Mesothelial cell of epicardium (in vitro differentiated cells): ENCODE results near the gene CEP95. TPM values are rescaled to one million over a fixed set of nuclear protein-coding genes. Genes with fewer than 3 reads are reported as not detected.
"Not testable (repeated sequence)": the region's sequence is repeated elsewhere in the genome, so short reads cannot be mapped to it uniquely, and the experiment has no call there.

Experiments used
- DNase-seq, 2 experiments: peaks; one replicate each; pipeline ENCODE4 v3.0.0; 2021; ENCODE audit warnings: low spot score in 2 of 2; ENCODE audit not compliant: unreplicated experiment in 2 of 2
- H3K27ac Mint-ChIP-seq: 2 replicates; pipeline ENCODE4 v1.8.0; 2021; ENCODE audit warnings: mixed read lengths
- H3K27me3 Mint-ChIP-seq: 2 replicates; pipeline ENCODE4 v1.8.0; 2021; ENCODE audit warnings: low read depth, mixed read lengths
- H3K36me3 Mint-ChIP-seq: 2 replicates; pipeline ENCODE4 v1.8.0; 2021; ENCODE audit warnings: mixed read lengths
- H3K4me1 Mint-ChIP-seq: 2 replicates; pipeline ENCODE4 v1.8.0; 2021; ENCODE audit warnings: mixed read lengths
- H3K4me3 Mint-ChIP-seq: 2 replicates; pipeline ENCODE4 v1.8.0; 2021; ENCODE audit warnings: mild to moderate bottlenecking, moderate library complexity, mixed read lengths
- H3K9me3 Mint-ChIP-seq: 2 replicates; pipeline ENCODE4 v1.8.0; 2021; ENCODE audit warnings: mixed read lengths
- total RNA-seq: library from RNA; stranded (reverse); gene quantifications from 3 replicates; pipeline ENCODE4 v1.2.1, GENCODE V29; 2021
- TF ChIP-seq, protein P1 (sequence below): fragments of 200-600 bp; sonication (generic); IDR thresholded peaks from one replicate; pipeline ENCODE4 v1.5.0; 2021; ENCODE audit warnings: antibody characterized with exemption; ENCODE audit not compliant: unreplicated experiment

The CEP95 gene
- total RNA-seq, 1 donor from 2014 or later = 132 TPM

DNA sequence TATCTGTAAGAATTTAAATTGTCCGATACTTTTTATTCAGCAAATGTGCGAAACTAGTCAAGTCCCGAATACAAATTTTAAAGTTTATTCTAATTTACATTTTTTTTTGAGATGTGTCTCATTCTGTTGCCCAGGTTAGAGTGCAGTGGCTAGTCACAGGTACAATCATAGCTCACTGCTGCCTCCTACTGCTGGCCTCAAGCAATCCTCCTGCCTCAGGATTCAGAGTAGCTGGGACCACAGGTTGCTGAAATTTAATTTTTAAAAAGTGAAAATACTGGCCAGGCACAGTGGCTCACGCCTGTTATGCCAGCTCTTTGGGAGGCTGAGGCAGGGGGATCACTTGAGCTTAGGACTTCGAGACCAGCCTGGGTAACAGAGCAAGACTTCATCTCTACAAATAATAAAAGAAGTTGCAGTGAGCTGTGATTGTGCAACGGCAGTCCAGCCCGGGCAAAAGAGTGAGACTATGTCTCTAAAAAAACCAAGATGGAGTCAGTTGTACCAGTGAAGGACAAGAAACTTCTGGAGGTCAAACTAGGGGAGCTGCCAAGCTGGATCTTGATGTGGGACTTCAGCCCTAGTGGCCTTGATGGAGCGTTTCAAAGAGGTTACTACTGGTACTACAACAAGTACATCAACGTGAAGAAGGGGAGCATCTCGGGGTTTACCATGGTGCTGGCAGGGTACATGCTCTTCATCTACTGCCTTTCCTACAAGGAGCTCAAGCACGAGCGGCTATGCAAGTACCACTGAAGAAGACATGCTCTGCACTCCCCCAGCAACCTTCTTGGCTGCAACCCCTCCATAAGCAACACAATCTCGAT, 15.5 kb upstream of the CEP95 start:
- TF ChIP-seq, protein P1, sequence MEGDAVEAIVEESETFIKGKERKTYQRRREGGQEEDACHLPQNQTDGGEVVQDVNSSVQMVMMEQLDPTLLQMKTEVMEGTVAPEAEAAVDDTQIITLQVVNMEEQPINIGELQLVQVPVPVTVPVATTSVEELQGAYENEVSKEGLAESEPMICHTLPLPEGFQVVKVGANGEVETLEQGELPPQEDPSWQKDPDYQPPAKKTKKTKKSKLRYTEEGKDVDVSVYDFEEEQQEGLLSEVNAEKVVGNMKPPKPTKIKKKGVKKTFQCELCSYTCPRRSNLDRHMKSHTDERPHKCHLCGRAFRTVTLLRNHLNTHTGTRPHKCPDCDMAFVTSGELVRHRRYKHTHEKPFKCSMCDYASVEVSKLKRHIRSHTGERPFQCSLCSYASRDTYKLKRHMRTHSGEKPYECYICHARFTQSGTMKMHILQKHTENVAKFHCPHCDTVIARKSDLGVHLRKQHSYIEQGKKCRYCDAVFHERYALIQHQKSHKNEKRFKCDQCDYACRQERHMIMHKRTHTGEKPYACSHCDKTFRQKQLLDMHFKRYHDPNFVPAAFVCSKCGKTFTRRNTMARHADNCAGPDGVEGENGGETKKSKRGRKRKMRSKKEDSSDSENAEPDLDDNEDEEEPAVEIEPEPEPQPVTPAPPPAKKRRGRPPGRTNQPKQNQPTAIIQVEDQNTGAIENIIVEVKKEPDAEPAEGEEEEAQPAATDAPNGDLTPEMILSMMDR = peak; percentile 14
- Mint-ChIP-seq H3K9me3 (no peaks in the 10 kb centered on the region), H3K4me3 (no peak overlapping the region), H3K4me1 (peaks cover 22% of the 10 kb centered on the region), H3K27me3 (no peaks in the 10 kb centered on the region), H3K27ac (no peak overlapping the region), H3K36me3 (peaks cover 34% of the 10 kb centered on the region)
- no peak for DNase-seq

DNA sequence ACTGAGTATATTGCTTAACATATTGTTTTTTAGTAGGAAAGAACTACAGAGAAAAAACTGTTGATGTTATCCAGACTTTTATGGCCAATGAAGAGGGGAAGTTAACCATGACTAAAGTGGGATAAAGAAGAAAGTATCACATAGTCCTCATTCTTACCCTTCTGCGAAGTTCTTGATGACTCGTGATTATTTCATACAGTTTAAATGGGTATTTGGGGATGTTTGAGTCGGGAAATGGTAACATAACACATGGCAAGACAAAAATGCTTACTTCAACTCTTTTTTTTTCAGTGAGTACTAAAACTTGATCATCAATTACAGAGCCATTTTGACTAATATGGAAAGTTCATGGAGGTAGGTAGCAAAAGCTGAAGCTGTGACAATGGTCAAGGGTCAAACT, 14.8 kb upstream of the CEP95 start:
- Mint-ChIP-seq H3K4me1 (peaks cover 26% of the 10 kb centered on the region), H3K4me3 (no peak overlapping the region), H3K9me3 (no peaks in the 10 kb centered on the region), H3K27ac (no peak overlapping the region), H3K27me3 (no peaks in the 10 kb centered on the region), H3K36me3 (peaks cover 34% of the 10 kb centered on the region)
- TF ChIP-seq, protein P1 = no peak
- DNase-seq = no peak

DNA sequence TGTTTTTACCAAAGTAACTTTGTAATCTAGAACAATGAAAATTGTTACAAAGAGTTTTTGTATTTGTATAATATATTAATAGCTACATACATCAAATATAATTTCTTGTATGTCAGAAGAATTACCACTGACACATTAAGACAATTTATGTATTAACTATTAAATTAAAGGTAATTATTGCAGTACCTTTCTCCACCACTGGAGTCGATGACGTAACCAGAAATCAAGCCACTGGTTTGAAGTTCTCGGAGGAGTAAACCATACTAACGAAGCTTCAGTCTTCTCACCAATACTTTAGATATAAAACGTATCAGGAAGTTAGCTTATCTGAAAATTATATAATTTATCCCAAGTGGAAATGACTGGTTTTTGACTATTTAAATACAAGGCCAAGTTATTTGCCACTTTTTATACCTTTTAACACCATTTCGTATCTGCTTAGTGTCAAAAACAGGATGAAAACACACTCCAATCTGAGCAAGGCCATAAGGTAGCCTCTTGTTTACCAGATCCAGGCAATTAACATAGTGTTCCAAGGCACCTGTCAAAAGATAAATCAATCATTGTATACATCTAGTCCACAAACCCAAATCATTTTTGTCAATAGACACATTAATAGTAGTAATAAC, 14.2 kb upstream of the CEP95 start:
- H3K9me3 Mint-ChIP-seq = no peaks in the 10 kb centered on the region
- peaks cover 34% of the 10 kb centered on the region for H3K36me3 Mint-ChIP-seq
- no peaks in the 10 kb centered on the region for H3K27me3 Mint-ChIP-seq
- H3K4me3 Mint-ChIP-seq = no peak overlapping the region
- no peak overlapping the region for H3K27ac Mint-ChIP-seq
- no peak for DNase-seq
- peaks cover 31% of the 10 kb centered on the region for H3K4me1 Mint-ChIP-seq
- TF ChIP-seq, protein P1 = peak; percentile 79

DNA sequence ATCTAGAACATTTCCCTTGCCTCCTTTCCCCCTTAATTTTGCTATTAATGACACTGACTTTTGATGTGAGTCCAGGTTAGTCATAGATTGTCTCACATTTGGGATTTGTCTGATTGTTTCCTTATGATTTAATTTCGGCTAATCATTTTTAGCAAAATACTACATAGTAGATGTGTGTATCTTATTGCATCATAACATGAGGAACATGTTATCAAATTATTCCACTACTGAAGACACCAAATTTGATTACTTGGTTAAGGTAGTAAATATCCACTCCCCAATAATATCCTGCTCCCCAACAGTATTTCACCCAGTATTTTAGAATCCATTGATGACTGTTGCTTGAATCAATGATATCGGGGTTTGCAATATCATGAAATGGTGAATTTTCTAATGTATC, 12.7 kb upstream of the CEP95 start:
- no peak overlapping the region for H3K27ac Mint-ChIP-seq
- TF ChIP-seq, protein P1 = no peak
- H3K27me3 Mint-ChIP-seq = no peaks in the 10 kb centered on the region
- DNase-seq = no peak
- H3K4me3 Mint-ChIP-seq = no peak overlapping the region
- no peaks in the 10 kb centered on the region for H3K9me3 Mint-ChIP-seq
- H3K4me1 Mint-ChIP-seq = peaks cover 33% of the 10 kb centered on the region
- peaks cover 27% of the 10 kb centered on the region for H3K36me3 Mint-ChIP-seq

DNA sequence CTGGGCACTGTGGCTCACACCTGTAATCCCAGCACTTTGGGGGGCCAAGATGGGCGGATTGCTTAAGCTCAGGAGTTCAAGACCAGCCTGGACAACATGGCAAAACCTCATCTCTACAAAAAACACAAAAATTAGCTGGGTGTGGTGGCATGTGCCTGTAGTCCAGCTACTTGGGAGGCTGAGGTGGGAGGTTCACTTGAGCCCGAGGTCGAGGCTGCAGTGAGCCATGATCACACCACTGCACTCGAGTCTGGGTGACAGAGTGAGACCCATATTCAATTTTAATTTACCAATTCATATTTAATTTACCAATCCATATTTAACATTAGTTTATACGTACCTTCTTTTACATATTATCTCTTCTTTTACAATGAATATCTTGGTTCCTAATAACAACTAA, 11.5 kb upstream of the CEP95 start:
- not testable (repeated sequence) for H3K4me3 Mint-ChIP-seq, H3K9me3 Mint-ChIP-seq, DNase-seq, H3K27me3 Mint-ChIP-seq, H3K27ac Mint-ChIP-seq
- peaks cover 31% of the 10 kb centered on the region for H3K36me3 Mint-ChIP-seq
- H3K4me1 Mint-ChIP-seq = peaks cover 36% of the 10 kb centered on the region

DNA sequence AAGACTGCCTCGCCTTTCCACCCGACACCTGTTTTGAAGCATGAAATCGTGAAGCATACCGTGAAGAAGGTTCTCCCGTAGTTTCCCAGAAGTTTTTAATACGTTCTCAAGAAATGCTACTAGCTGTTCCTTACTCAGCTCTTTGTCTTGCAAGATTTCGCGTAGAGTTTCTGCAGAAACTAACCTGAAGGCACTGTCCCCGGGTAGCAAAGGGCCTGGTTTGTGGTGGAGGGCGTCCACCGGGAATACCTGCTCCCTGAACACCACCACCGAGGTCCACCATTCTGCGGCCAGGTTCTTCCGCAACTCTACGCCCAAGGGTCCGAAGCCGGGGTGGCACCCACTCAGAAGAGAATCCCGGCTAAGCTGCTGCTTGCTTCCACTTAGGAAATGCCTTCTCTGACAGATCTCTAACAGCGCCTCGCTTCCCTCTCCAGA, 10.4 kb upstream of the CEP95 start:
- Mint-ChIP-seq H3K27ac (peak overlapping the region; percentile 98), H3K4me1 (peaks cover 36% of the 10 kb centered on the region), H3K27me3 (no peaks in the 10 kb centered on the region), H3K9me3 (no peaks in the 10 kb centered on the region), H3K4me3 (peak overlapping the region; percentile 96), H3K36me3 (peaks cover 33% of the 10 kb centered on the region)
- DNase-seq = peak in 1 of 2 experiments; percentile 19
- TF ChIP-seq, protein P1 = no peak
